ENCODE measurements around the gene CEP290.

CEP290 gene

DNA sequence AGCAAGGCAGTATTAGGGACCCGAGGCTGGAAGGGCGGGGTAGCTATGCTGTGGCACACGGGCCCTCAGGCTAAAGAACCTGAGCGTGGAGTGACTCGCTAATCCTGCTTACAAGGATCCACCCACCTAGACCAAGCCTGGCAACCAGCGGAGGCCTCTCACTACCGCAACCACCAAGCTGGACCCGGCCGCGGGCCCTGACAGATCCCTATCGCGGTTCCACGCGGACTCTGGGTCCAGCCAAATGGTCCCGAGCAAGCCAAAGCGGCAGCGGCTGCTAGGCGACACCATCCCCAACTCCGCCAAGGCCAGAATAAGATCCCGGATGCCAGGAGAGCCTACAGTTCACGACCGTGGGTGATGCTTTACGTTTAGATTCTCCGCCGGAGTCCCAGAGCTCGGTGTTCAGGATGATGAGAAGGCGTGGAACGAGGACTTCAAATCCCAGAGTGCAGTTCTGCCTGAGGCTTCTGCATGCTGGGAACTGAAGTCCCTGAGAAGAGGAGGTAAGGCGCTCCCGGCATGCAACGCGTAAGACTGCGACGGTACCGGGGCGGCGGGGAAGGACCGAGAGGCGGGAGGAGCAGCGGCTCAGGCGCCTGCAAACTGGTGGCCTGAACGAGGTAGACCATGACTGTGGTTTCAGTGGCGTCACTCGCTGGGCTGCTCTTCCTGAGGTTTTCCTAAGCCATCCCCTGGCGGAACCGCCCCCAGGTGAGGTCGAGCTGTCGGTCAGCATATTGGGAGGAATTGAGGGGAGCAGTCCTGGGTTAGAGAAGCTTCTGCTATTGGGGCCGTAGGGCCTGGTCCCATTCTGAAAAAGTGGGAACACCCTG is at the start of gene CEP290, which contains the start of gene TMTC3:
Gene CEP290 (minus strand): TSS at position 315 of the 836 bp plus-strand sequence. CDS start 781 bp downstream, outside the sequence.
Gene TMTC3 (plus strand): TSS at position 534 of the 836 bp plus-strand sequence. CDS start 6,009 bp downstream, outside the sequence.
- Histone ChIP-seq H3K4me3 (ENCODE audit: low read depth in 1 of 2, low read length in 2 of 2) (peak within 1 kb of the TSS; percentile 97), H3K9ac (ENCODE audit: low read length) (peak within 1 kb of the TSS; percentile 96), H3K27ac (ENCODE audit: low read depth, low read length) (peak within 1 kb of the TSS; percentile 88), H3K36me3 (ENCODE audit: insufficient read depth, low read length) (no peaks in the 10 kb centered on the region), H3K9me3 (ENCODE audit: low read length) (no peaks in the 10 kb centered on the region), H3K4me1 (ENCODE audit: insufficient read depth, low read length) (peaks cover 6% of the 10 kb centered on the region), H3K27me3 (ENCODE audit: control insufficient read depth in 1 of 2, insufficient read depth in 2 of 2, low read length in 2 of 2) (no peaks in the 10 kb centered on the region)

GRCh38 chr12:88188180-88188579 is 46.3 kb upstream of the CEP290 start:
- Histone ChIP-seq H3K27ac (ENCODE audit: low read depth, low read length) (no peak overlapping the region), H3K36me3 (ENCODE audit: insufficient read depth, low read length) (no peaks in the 10 kb centered on the region), H3K4me1 (ENCODE audit: insufficient read depth, low read length) (no peaks in the 10 kb centered on the region), H3K9ac (ENCODE audit: low read length) (no peak overlapping the region), H3K27me3 (ENCODE audit: control insufficient read depth in 1 of 2, insufficient read depth in 2 of 2, low read length in 2 of 2) (no peaks in the 10 kb centered on the region), H3K9me3 (ENCODE audit: low read length) (no peaks in the 10 kb centered on the region), H3K4me3 (ENCODE audit: low read depth in 1 of 2, low read length in 2 of 2) (no peak overlapping the region)

DNA sequence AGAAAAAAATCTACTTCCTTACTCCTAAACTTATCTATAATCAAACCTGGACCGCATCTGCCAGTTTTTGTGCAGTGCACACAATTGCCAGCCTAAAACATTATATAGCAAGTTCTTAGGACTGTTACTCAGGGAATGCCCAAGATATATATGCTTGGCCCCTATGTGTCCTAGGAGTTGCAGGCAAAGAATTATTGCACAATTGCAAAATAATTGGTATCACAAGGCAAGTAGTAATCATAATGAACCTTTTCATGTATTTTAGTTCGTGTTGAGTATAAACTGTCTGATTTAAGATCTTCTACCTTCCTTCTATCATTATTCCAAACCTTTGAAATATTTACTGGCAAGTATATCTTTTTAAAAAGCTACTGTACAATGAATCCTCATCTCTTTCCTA is 45.7 kb upstream of the CEP290 start:
- Histone ChIP-seq H3K9ac (ENCODE audit: low read length) (no peak overlapping the region), H3K4me1 (ENCODE audit: insufficient read depth, low read length) (no peaks in the 10 kb centered on the region), H3K36me3 (ENCODE audit: insufficient read depth, low read length) (no peaks in the 10 kb centered on the region), H3K27me3 (ENCODE audit: control insufficient read depth in 1 of 2, insufficient read depth in 2 of 2, low read length in 2 of 2) (no peaks in the 10 kb centered on the region), H3K9me3 (ENCODE audit: low read length) (no peaks in the 10 kb centered on the region), H3K4me3 (ENCODE audit: low read depth in 1 of 2, low read length in 2 of 2) (no peak overlapping the region), H3K27ac (ENCODE audit: low read depth, low read length) (no peak overlapping the region)

GRCh38 chr12:88185988-88186387 is 44.1 kb upstream of the CEP290 start:
- Histone ChIP-seq H3K27ac (ENCODE audit: low read depth, low read length) (no peak overlapping the region), H3K9ac (ENCODE audit: low read length) (no peak overlapping the region), H3K4me3 (ENCODE audit: low read depth in 1 of 2, low read length in 2 of 2) (no peak overlapping the region), H3K27me3 (ENCODE audit: control insufficient read depth in 1 of 2, insufficient read depth in 2 of 2, low read length in 2 of 2) (no peaks in the 10 kb centered on the region), H3K9me3 (ENCODE audit: low read length) (no peaks in the 10 kb centered on the region), H3K4me1 (ENCODE audit: insufficient read depth, low read length) (no peaks in the 10 kb centered on the region), H3K36me3 (ENCODE audit: insufficient read depth, low read length) (no peaks in the 10 kb centered on the region)

DNA sequence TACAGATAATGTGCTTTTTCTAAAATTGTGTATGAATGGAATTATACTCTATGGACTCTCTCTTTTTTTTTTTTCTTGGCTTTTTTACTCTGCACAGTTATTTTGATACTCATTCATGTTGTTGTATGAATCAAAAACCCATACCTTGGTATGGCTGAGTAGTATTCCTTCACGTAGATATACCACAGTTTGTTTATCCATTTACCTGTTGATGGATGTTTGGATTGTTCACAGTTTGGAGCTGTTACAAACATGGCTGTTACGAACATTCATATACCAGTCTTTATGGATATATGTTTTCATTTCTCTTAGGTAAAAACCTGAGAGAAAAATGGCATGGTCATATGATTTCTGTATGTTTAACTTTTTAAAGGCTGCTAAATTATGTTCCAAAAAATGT is 43.4 kb upstream of the CEP290 start:
- H3K4me3 ChIP-seq (ENCODE audit: low read depth in 1 of 2, low read length in 2 of 2) = no peak overlapping the region
- no peak overlapping the region for H3K9ac ChIP-seq (ENCODE audit: low read length)
- no peaks in the 10 kb centered on the region for H3K9me3 ChIP-seq (ENCODE audit: low read length)
- peaks cover 6% of the 10 kb centered on the region for H3K36me3 ChIP-seq (ENCODE audit: insufficient read depth, low read length)
- no peak overlapping the region for H3K27ac ChIP-seq (ENCODE audit: low read depth, low read length)
- H3K4me1 ChIP-seq (ENCODE audit: insufficient read depth, low read length) = no peaks in the 10 kb centered on the region
- H3K27me3 ChIP-seq (ENCODE audit: control insufficient read depth in 1 of 2, insufficient read depth in 2 of 2, low read length in 2 of 2) = no peaks in the 10 kb centered on the region

DNA sequence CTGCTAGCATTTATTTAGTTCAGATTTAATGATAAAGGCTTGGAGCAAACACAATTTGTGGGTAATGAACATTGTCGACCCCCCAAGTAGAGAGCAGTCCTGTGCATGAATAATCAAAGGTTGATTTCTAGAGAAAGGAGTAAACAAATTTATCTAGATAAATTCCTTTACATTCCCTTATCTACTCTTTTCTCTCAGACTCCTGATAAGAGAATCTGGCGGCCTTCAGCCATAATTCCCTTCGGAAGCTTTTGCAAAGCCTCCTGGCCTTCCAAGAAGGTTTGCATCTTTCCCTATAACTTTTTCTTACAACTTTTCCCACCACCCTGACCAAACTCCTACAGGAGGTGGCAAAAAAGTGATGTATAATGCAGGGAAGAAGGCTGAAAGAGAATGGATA is 42.3 kb upstream of the CEP290 start:
- Histone ChIP-seq H3K9ac (ENCODE audit: low read length) (no peak overlapping the region), H3K27me3 (ENCODE audit: control insufficient read depth in 1 of 2, insufficient read depth in 2 of 2, low read length in 2 of 2) (no peaks in the 10 kb centered on the region), H3K9me3 (ENCODE audit: low read length) (no peaks in the 10 kb centered on the region), H3K36me3 (ENCODE audit: insufficient read depth, low read length) (peaks cover 15% of the 10 kb centered on the region), H3K4me1 (ENCODE audit: insufficient read depth, low read length) (no peaks in the 10 kb centered on the region), H3K4me3 (ENCODE audit: low read depth in 1 of 2, low read length in 2 of 2) (no peak overlapping the region), H3K27ac (ENCODE audit: low read depth, low read length) (no peak overlapping the region)

DNA sequence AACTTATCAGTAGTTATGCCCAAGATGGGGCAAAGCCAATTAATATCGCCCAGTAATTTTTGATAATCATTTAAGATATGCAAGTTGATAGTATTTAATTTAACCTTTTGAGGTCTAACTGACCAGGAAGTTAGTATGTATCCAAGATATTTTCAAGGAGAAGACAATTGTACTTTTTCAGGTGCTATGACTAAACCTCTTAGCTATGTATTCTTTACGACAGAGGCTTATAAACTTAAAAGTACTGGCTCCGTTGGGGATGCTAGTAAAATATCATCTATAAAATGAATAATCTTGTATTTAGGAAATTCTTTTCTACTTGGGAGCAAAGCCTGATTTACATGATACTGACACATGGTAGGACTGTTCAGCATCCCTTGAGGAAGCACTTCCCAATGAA is 40.5 kb upstream of the CEP290 start:
- H3K4me3 ChIP-seq (ENCODE audit: low read depth in 1 of 2, low read length in 2 of 2) = no peak overlapping the region
- H3K27ac ChIP-seq (ENCODE audit: low read depth, low read length) = no peak overlapping the region
- H3K9ac ChIP-seq (ENCODE audit: low read length) = no peak overlapping the region
- H3K27me3 ChIP-seq (ENCODE audit: control insufficient read depth in 1 of 2, insufficient read depth in 2 of 2, low read length in 2 of 2) = no peaks in the 10 kb centered on the region
- H3K36me3 ChIP-seq (ENCODE audit: insufficient read depth, low read length) = peaks cover 15% of the 10 kb centered on the region
- no peaks in the 10 kb centered on the region for H3K9me3 ChIP-seq (ENCODE audit: low read length)
- H3K4me1 ChIP-seq (ENCODE audit: insufficient read depth, low read length) = no peaks in the 10 kb centered on the region

- Histone ChIP-seq H3K27ac (ENCODE audit: low read depth, low read length) (no peak overlapping the region), H3K36me3 (ENCODE audit: insufficient read depth, low read length) (peaks cover 15% of the 10 kb centered on the region), H3K9me3 (ENCODE audit: low read length) (no peaks in the 10 kb centered on the region)
Measured at GRCh38 chr12:88181881-88182280, 40.0 kb upstream of the CEP290 start.

DNA sequence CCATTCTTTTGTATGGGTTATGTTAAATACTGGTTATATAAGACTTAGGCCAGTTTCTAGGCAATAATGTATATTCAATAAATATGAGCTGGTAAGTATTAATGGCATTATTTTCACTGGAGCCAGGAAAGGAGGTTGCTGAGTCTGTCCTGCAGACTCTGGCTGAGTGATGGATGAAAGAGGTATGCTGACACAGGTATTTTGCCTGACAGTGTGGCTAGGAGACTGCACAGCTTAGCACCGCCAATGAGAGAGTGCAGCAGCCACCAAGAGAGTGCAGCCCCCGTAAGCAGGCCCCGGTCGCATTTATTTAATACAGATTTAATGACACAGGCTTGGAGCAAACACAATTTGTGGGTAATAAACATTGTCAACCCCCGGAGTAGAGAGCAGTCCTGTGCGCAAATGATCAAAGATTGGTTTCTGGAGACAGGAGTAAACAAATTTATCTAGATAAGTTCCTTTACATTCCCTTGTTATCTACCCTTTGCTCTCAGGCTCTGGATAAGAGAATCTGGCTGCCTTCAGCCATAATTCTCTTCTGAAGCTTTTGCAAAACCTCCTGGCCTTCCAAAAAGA is 37.6 kb upstream of the CEP290 start:
- no peak overlapping the region for H3K27ac ChIP-seq (ENCODE audit: low read depth, low read length)
- peaks cover 33% of the 10 kb centered on the region for H3K36me3 ChIP-seq (ENCODE audit: insufficient read depth, low read length)
- H3K4me3 ChIP-seq (ENCODE audit: low read depth in 1 of 2, low read length in 2 of 2) = no peak overlapping the region

More at GRCh38 chr12:88181881-88182280, 40.0 kb upstream of the CEP290 start:
- H3K9ac ChIP-seq (ENCODE audit: low read length) = no peak overlapping the region
- no peaks in the 10 kb centered on the region for H3K4me1 ChIP-seq (ENCODE audit: insufficient read depth, low read length)
- H3K4me3 ChIP-seq (ENCODE audit: low read depth in 1 of 2, low read length in 2 of 2) = no peak overlapping the region
- no peaks in the 10 kb centered on the region for H3K27me3 ChIP-seq (ENCODE audit: control insufficient read depth in 1 of 2, insufficient read depth in 2 of 2, low read length in 2 of 2)

GRCh38 chr12:88175544-88175943 is 33.7 kb upstream of the CEP290 start:
- H3K4me3 ChIP-seq (ENCODE audit: low read depth in 1 of 2, low read length in 2 of 2) = no peak overlapping the region
- H3K9me3 ChIP-seq (ENCODE audit: low read length) = no peaks in the 10 kb centered on the region
- H3K9ac ChIP-seq (ENCODE audit: low read length) = no peak overlapping the region
- no peaks in the 10 kb centered on the region for H3K4me1 ChIP-seq (ENCODE audit: insufficient read depth, low read length)
- H3K36me3 ChIP-seq (ENCODE audit: insufficient read depth, low read length) = peaks cover 36% of the 10 kb centered on the region
- no peak overlapping the region for H3K27ac ChIP-seq (ENCODE audit: low read depth, low read length)
- no peaks in the 10 kb centered on the region for H3K27me3 ChIP-seq (ENCODE audit: control insufficient read depth in 1 of 2, insufficient read depth in 2 of 2, low read length in 2 of 2)

More for the DNA sequence above, 37.6 kb upstream of the CEP290 start:
- Histone ChIP-seq H3K27me3 (ENCODE audit: control insufficient read depth in 1 of 2, insufficient read depth in 2 of 2, low read length in 2 of 2) (no peaks in the 10 kb centered on the region), H3K9ac (ENCODE audit: low read length) (no peak overlapping the region), H3K4me1 (ENCODE audit: insufficient read depth, low read length) (no peaks in the 10 kb centered on the region), H3K9me3 (ENCODE audit: low read length) (no peaks in the 10 kb centered on the region)

- Histone ChIP-seq H3K27me3 (ENCODE audit: control insufficient read depth in 1 of 2, insufficient read depth in 2 of 2, low read length in 2 of 2) (no peaks in the 10 kb centered on the region), H3K36me3 (ENCODE audit: insufficient read depth, low read length) (peaks cover 33% of the 10 kb centered on the region), H3K9ac (ENCODE audit: low read length) (no peak overlapping the region), H3K4me1 (ENCODE audit: insufficient read depth, low read length) (no peaks in the 10 kb centered on the region), H3K27ac (ENCODE audit: low read depth, low read length) (no peak overlapping the region), H3K9me3 (ENCODE audit: low read length) (no peaks in the 10 kb centered on the region), H3K4me3 (ENCODE audit: low read depth in 1 of 2, low read length in 2 of 2) (no peak overlapping the region)
Measured at GRCh38 chr12:88172844-88173407, 31.0 kb upstream of the CEP290 start.
